IMR-90 (cell line): ENCODE results near the gene DNAJB9.

Source experiments
- BHLHE40 ChIP-seq: fragments of 150-350 bp; IDR thresholded peaks from 2 replicates; pipeline ENCODE4 v1.6.1; 2016; ENCODE audit warnings: mild to moderate bottlenecking, low read depth, low read length
- CEBPB ChIP-seq: IDR thresholded peaks from 2 replicates; pipeline ENCODE4 v1.6.1; 2012; ENCODE audit warnings: low read depth, low read length, improper control_type of control experiment
- CHD1 ChIP-seq: IDR thresholded peaks from 2 replicates; pipeline ENCODE4 v1.6.1; 2012; ENCODE audit warnings: low read depth, low read length, improper control_type of control experiment
- POLR2A ChIP-seq: IDR thresholded peaks from 2 replicates; pipeline ENCODE4 v1.6.1; 2012; ENCODE audit warnings: mild to moderate bottlenecking, low read depth, low read length
- RAD21 ChIP-seq: IDR thresholded peaks from 2 replicates; pipeline ENCODE4 v1.6.1; 2012; ENCODE audit warnings: low read length, improper control_type of control experiment
- RCOR1 ChIP-seq: IDR thresholded peaks from 2 replicates; pipeline ENCODE4 v1.6.1; 2012; ENCODE audit warnings: mild to moderate bottlenecking, low read length, improper control_type of control experiment; ENCODE audit not compliant: insufficient replicate concordance
- TF ChIP-seq, protein P1 (sequence below): conservative IDR thresholded peaks from 2 replicates; pipeline ENCODE4 v1.5.1; 2012; ENCODE audit warnings: mild to moderate bottlenecking, low read depth, low read length, improper control_type of control experiment

GRCh38 chr7:108598914-108599580 lies 29.4 kb downstream of the DNAJB9 start:
- TF ChIP-seq, protein P1, sequence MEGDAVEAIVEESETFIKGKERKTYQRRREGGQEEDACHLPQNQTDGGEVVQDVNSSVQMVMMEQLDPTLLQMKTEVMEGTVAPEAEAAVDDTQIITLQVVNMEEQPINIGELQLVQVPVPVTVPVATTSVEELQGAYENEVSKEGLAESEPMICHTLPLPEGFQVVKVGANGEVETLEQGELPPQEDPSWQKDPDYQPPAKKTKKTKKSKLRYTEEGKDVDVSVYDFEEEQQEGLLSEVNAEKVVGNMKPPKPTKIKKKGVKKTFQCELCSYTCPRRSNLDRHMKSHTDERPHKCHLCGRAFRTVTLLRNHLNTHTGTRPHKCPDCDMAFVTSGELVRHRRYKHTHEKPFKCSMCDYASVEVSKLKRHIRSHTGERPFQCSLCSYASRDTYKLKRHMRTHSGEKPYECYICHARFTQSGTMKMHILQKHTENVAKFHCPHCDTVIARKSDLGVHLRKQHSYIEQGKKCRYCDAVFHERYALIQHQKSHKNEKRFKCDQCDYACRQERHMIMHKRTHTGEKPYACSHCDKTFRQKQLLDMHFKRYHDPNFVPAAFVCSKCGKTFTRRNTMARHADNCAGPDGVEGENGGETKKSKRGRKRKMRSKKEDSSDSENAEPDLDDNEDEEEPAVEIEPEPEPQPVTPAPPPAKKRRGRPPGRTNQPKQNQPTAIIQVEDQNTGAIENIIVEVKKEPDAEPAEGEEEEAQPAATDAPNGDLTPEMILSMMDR, result no peak
- no peak for TF ChIP-seq CHD1
- TF ChIP-seq BHLHE40, result no peak
- no peak for TF ChIP-seq CEBPB
- TF ChIP-seq RAD21, result no peak
- no peak for TF ChIP-seq POLR2A
- TF ChIP-seq RCOR1, result no peak
